NCI-H1930 (cell line): ENCODE measurements around the gene PTPN11.
"Not testable (repeated sequence)": the region's sequence is repeated elsewhere in the genome, so short reads cannot be mapped to it uniquely, and the experiment has no call there.

Source experiments
- DNase-seq, 2 experiments: peaks; one replicate each; lab custom pipeline; 2025; lab: John Stamatoyannopoulos, UW

The PTPN11 gene

DNA sequence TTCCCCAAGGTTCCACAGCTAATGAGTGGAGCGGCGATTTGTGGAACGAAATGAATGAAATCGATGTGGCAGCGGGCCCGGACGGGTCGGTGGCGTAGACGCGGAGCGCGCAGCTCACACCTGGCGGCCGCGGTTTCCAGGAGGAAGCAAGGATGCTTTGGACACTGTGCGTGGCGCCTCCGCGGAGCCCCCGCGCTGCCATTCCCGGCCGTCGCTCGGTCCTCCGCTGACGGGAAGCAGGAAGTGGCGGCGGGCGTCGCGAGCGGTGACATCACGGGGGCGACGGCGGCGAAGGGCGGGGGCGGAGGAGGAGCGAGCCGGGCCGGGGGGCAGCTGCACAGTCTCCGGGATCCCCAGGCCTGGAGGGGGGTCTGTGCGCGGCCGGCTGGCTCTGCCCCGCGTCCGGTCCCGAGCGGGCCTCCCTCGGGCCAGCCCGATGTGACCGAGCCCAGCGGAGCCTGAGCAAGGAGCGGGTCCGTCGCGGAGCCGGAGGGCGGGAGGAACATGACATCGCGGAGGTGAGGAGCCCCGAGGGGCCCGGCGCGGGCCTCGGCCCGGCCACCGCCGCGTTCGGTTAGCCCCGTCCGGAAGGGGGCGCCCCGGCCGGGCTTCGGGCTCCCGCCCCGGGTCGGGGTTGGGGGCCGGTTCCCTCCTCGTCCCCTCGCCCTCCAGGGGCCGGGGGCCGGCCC is at the start of gene PTPN11:
Gene PTPN11 (plus strand): TSS at position 340 of the 689 bp plus-strand sequence. CDS start 165 bp downstream, at position 505.
- DNase-seq: peak; percentile 67 to 86

DNA sequence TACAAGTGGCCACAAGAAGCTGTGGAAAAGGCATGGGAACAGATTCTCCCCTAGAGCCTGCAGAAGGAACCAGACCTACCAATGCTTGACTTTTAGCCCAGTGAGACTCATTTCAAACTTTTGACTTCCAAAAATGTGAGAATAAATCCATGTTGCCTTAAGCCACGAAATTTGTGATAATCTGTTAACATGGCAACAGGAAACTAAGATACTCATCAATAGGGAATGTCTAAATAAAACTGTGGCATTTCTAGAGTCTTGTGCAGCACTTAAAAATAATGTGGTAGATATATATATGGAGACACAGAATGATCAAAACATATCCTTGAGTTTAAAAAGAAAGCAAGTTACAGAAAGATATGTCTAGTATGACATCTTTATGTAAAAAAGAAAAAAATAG is 48.5 kb upstream of the PTPN11 start:
- no peak for DNase-seq

DNA sequence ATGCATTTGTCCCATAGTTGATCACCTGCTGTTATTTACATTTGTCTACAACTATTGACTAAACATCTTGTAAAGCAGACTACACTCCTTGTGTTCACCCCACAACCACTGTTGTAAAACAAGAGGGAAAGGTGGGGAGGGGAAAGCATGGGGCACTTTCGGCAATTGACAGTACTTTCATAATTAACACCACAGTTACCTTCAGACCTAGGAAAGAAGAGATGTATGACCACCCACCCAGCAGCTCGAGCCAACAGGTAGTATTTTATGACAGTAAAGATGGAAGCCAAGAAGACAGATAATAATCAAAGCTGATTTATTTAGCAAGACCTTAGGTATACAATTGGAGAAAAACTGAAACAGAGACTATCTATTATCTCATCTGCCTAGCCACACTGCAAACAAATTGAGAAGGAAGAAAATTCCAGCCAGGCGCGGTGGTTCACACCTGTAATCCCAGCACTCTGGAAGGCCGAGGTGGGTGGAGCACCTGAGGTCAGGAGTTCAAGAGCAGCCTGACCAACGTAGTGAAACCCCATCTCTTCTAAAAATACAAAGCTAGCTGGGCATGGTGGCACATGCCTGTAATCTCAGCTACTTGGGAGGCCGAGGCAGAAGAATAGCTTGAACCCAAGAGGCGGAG is 47.8 kb upstream of the PTPN11 start:
- no peak for DNase-seq

DNA sequence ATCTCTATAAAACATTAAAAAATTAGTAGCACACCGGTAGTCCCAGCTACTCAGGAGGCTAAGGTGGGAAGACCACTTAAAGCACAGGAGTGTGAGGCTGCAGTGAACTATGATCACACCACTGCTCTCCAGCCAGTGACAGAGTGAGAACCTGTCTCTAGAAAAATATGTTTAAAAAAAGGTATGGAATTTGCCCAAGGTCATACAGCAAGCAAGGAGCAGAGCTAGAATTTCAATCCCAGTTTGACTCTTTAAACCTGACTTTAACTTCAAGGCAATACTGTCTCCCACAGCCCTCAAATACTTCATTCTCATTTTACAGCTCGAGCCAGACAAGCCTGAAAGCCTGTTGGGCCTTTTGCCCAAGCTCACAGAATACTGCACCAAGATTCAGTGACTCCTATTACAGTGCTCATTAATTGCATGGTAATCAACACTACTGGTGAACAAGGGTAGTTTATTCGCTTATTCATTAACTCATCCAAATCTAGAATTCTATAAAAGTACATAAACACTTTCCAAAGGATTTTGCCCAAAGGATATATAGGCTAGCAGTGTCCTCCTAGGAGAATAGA is 44.5 kb upstream of the PTPN11 start:
- no peak for DNase-seq

DNA sequence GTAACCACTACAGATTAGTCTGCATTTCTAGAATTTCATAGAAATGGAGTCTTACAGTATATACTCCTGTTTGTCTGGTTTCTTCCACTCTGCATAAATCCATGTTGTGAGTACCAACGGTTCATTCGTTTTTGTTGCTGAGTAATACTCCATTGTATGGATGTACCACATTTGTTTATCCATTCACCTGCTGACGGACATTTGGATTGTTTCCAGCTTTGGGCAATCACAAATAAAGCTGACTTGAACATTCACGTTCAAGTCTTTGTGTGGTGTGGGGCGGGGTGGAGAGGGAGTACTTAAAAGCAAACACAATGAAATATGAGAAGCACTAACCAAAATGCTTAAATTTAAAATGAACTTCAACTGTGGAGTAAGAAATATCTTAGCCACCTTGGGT is 43.6 kb upstream of the PTPN11 start:
- DNase-seq: no peak

DNA sequence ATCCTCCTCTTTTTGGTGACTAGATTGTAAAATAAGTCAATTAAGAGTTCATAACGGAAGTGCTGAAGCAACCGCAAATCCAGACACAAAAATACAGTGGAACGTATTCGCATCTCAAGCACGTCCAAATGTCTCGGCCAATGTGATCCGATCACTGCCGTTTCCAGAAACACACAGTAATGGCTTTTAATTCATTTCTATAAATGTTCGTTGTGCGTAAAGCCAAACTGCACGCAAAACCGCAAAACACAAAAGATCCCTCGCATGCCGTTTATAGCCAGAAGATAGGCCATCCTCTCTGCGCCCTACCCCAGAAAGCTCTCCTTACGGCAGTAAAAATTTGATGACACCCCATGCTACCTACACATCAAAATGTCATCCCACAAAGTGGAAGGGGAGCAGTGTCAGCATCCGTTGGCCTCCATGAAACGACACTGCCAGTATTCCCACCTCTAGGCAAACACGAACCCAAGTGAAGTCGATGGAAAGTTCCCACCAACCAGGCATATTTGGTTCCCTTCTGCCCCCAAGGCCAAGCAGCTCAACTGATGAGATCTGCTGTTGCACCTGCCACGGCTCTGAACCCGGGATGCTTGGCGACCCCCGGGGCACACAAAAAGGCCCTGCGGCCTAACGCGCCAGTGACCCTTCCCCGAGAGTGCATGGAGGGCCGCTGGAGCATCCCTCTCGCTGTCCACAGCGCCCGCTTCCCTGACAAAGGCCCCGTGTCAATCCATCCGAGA is 37.9 kb upstream of the PTPN11 start:
- no peak for DNase-seq

DNA sequence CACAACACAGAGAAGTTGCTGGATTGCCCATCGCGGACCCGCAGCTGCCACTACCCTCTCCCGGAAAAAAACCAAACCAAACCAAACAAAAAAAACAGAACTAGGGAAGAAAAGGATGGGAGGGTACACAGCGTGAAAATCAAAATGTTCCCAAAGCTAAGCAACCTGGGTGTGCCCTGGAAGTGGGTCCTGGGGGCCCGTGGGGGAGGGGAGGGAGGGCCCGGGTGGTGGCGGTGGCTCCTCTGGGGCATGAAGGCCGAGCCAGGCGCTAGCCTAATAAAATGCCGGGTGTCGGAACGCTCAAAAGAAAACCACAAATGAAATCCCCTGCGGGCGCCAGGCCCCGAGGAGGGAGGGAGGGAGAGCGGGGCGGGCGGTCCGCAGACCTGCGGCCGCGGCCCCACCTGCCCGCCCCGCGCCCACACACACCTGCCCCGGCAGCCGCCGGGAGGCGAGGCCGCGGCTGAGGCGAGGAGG is 37.3 kb upstream of the PTPN11 start:
- DNase-seq: no peak

DNA sequence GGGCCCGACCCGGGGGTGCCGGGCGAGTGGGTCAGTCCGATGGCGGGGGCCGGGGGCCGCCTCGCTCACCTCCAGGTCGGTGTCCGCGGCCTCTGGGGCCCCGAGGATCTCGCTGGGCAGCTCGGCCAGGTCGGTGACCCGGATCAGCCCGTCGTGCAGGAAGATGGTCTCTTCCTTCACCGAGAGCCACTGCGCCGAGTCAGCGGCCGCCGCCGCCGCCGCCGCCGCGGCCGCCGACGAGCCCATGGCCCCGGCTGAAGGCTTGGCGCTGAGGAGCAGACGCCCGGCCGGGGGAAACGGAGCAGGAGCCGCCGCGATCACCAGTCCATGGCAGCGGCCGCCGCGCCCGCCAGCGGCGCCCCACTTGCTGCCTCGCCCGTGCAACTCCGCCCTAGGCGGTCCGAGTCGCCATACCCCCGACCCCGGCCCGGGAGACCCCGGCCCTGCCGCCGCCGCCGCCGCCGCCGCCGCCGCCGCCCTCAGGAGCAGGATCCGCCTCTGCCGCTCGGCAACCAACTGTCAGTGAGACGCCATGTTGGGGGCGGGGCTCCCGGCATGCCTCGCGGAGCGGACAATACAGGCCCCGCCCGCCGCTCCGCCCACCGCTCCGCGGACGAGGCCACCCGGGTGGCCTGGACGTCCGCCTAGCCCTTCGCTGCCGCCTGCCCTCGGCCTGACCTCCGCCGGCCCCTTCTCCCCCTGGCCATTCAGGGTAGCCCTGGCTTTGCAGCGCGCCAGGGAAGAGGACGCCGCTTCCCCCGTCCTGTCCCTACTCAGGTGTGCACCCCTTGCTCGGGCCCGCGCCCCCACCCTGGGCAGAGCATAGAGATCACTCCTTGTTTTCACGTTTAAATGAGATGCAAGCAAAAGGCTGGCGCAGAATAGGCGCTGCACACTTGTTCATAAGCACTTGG is 36.6 kb upstream of the PTPN11 start, which contains the start of gene HECTD4:
Gene HECTD4 (minus strand): TSS at position 549 of the 914 bp plus-strand sequence. CDS start 303 bp downstream, at position 246.
- peak; percentile 80 to 91 for DNase-seq

DNA sequence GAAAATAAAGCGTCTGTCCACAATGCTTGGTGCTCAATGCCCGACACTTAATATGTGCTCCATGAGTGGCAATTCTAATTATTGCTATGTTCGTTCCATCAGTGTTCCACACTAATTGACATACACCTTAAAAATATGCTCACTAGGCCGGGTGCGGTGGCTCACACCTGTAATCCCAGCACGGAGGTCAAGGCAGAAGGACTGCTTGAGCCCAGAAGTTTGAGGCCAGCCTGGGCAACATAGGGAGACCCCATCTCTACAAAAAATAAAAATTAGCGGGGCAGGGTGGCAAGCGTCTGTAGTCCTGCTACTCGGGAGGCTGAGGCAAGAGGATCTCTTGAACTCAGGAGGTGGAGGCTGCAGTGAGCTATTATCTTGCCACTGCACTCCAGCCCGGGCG is 35.9 kb upstream of the PTPN11 start:
- DNase-seq: no peak

DNA sequence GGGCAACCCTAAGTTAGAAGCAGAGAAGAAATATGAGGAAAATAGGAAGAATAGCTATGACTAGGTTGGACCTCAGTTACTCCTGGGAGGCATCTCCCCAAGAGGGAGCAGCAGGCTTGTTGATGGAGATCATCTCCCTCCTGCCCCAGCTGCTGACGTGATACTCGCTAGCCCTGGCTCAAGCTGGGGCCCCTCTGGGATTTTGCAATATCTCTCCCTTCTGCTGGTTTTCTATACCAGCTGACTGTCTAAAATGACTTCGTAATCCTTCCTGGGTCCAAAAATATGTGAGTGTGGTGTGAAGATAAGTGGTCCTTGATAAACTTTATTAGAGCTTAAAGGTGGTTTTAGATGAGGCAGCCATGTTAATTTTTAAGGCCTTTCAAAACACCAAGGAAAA is 32.0 kb upstream of the PTPN11 start:
- no peak for DNase-seq

DNA sequence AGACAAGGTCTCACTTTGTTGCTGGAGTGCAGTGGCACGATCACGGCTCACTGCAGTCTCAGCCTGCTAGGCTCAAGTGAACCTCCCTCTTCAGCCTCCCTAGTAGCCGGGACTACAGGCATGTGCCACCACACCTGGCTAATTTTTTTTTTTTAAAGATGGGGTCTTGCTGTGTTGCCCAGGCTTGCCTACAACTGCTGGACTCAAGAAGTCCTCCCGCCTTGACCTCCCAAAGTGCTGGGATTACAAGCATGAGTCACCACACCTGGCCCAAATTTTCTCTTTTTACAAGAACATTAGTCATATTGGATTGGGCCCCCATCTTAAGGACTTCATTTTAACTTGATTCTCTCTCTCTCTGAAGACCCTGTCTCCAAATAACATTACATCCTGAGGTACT is 29.5 kb upstream of the PTPN11 start:
- no peak for DNase-seq

DNA sequence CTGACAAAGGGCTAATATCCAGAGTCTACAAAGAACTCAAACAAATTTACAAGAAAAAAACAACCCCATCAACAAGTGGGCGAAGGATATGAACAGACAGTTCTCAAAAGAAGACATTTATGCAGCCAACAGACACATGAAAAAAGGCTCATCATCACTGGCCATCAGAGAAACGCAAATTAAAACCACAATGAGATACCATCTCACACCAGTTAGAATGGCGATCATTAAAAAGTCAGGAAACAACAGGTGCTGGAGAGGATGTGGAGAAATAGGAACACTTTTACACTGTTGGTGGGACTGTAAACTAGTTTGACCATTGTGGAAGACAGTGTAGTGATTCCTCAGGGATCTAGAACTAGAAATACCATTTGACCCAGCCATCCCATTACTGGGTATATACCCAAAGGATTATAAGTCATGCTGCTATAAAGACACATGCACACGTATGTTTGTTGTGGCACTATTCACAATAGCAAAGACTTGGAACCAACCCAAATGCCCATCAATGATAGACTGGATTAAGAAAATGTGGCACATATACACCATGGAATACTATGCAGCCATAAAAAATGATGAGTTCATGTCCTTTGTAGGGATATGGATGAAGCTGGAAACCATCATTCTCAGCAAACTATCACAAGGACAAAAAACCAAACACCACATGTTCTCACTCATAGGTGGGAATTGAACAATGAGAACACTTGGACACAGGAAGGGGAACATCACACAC is 28.7 kb upstream of the PTPN11 start:
- not testable (repeated sequence) for DNase-seq

DNA sequence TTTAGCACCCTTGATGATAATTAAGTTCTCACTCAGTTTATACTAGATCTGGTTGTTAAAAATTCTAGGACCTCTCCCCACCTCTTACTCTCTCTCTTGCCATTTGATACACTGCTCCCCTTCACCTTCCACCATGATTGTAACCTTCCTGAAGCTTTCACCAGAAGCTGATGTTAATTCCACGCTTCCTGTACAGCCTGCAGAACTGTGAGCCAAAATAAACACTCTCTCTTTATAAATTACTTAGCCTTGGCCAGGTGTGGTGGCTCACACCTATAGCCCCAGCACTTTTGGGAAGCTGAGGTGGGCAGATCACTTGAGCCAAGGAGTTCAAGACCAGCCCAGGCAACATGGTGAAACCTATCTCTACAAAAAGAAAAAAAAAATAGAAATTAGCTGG is 25.4 kb upstream of the PTPN11 start:
- DNase-seq: no peak

DNA sequence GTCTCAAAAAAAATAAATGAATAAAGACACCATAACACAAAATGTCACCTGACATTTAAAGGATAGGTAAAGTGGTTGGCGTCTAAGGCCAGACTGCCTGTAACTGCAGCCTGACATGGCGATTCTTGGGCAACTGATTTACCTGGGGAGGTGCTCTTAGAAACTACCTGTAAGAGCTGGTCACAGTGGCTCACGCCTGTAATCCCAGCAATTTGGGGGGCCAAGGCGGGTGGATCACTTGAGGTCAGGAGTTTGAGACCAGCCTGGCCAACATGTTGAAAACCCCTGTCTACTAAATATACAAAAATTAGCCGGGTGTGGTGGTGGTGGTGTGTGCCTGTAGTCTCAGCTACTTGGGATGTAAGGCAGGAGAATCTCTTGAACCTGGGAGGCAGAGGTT is 17.7 kb upstream of the PTPN11 start:
- no peak for DNase-seq

DNA sequence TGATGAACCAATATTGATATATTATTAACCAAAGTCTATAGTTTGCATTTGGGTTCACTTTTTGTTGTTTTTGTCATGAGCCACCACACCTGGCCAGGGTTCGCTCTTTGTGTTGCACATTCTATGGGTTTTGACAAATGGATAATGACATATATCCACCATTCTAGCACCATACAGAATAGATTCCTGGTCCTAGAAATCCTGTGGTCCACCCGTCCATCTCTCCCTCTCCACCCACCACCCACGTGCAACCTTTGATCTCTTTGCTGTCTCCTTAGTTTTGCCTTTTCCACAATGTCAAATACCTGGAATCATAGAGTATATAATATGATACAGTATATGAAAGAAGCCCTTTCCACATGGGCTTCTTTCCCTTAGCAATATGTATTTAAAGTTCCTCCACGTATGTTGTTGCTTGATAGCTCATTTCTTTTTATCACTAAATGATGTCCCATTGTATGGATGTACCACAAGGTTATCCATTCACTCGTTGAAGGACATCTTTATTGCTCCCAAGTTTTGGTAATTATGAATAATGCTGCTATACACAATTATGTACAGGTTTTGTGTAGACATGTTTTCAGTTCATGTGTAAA is 16.7 kb upstream of the PTPN11 start:
- DNase-seq: no peak

DNA sequence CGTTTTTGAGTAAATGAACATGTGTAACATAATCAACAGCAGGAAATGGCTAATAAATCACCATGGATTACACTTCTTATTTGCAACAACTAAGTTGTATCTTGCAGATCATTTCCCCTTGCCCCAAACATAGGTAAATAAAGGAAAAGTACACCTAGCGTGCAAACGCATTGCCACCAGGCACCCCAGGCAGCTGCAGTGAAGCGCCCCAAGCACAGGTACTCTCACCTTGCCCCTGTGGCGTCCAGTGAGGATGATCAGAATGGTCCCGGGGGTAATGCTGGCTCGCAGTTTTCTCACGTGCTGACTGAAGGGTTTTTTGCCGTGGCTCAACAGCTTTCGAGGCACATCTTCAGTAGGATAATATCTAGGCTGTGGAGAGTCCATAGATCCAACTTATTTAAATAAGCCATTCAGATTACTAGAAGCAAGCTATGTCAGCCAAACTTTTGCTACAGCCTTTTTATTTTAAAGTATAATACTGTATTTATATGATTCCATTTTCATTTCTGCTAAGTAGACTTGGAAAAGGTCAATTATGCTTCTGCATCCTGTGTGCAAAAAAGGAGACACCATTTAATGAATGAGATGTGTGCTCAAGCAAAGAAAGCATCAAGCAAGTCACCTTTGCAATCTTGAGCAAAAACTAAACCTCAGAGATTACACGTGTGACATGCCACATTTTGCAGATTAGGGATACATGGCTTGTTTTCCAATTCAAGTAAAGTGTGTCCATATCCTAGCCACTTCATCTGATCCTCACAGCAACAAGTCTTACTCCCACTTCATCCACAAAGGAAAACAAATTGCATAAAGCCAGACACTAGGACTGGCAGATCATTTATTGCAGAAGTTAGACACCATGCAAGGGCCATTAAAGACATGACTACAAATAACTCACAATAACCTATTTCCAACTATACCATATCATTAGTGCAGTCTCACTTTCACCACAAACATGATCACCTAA is 11.9 kb upstream of the PTPN11 start:
- no peak for DNase-seq

DNA sequence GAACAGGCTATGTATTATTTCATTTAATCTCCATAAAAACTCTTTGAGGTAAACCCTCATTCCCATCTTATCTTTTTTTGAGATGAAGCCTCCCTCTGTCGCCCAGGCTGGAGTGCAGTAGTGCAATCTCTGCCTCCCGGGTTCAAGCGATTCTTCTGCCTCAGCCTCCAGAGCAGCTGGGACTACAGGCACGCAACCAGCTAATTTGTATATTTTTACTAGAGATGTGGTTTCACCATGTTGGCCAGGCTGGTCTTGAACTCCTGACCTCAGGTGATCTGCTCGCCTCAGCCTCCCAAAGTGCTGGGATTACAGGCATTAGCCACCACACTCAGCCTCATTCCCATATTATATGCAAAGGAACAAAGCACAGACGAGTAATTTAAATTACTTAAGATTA is 11.1 kb upstream of the PTPN11 start:
- DNase-seq: not testable (repeated sequence)

DNA sequence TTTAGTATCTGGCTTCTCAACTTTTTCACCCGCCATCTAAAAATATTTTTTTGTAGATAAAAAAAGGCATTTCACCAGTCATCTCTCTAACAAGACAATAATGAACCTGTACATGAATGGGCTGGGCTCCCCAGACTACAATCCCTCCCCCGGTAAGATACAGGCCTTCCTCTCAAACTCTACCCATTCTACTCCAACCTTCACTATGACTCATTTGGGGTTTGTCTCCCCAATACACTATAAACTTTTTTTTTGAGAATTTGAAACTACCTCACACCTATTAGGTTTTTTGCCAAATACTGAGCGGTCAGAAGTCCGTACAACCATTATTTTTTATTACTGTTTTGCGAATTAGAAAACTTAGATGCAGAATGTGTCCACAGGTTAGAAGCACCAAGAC is 10.1 kb upstream of the PTPN11 start:
- DNase-seq: no peak
